Measurements from ENCODE around the gene LAMTOR2.

The LAMTOR2 gene

DNA sequence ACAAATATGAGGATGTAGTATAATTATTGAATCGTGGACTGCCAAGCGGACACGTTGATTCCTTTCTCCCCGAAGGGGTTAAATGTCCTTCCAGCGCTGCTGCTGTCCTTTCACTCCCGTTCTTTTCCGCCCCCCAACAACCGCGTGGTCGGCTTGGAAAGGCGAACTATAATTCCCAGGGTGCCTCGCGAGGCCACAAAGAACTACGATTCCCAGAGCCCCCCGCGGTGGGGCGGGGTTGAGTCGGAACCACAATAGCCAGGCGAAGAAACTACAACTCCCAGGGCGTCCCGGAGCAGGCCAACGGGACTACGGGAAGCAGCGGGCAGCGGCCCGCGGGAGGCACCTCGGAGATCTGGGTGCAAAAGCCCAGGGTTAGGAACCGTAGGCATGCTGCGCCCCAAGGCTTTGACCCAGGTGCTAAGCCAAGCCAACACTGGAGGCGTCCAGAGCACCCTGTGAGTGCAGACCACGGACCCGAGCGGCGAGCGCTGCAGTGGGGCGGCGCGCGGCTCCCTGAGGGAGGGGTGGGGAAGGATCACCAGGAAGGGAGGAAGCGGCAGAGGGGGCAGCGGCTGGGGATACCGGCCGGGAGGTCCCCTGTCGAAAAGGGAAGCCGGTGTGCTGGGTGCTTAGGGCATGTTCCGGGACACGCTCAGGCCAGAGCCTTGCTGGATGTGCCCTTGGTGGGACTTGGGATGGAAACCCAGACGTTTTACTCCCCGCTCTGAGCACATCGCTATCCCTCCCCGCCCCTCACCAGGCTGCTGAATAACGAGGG is at the start of gene LAMTOR2:
Gene LAMTOR2, plus strand, starts transcription at position 283 of the 781 bp plus-strand sequence. Its CDS starts 108 bp downstream, at position 391.
- in situ Hi-C loops (cut with MboI; ENCODE audit: low sequenced_read_pairs, unreplicated experiment), result no loop called here
- TF ChIP-seq, protein P1, sequence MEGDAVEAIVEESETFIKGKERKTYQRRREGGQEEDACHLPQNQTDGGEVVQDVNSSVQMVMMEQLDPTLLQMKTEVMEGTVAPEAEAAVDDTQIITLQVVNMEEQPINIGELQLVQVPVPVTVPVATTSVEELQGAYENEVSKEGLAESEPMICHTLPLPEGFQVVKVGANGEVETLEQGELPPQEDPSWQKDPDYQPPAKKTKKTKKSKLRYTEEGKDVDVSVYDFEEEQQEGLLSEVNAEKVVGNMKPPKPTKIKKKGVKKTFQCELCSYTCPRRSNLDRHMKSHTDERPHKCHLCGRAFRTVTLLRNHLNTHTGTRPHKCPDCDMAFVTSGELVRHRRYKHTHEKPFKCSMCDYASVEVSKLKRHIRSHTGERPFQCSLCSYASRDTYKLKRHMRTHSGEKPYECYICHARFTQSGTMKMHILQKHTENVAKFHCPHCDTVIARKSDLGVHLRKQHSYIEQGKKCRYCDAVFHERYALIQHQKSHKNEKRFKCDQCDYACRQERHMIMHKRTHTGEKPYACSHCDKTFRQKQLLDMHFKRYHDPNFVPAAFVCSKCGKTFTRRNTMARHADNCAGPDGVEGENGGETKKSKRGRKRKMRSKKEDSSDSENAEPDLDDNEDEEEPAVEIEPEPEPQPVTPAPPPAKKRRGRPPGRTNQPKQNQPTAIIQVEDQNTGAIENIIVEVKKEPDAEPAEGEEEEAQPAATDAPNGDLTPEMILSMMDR (IDR thresholded peaks at IDR 0.05; ENCODE audit: borderline replicate concordance, control extremely low read depth, extremely low read depth, insufficient read depth, missing control alignments), result no peak
- DNase-seq (ENCODE audit: low spot score), result peak; percentile 96

DNA sequence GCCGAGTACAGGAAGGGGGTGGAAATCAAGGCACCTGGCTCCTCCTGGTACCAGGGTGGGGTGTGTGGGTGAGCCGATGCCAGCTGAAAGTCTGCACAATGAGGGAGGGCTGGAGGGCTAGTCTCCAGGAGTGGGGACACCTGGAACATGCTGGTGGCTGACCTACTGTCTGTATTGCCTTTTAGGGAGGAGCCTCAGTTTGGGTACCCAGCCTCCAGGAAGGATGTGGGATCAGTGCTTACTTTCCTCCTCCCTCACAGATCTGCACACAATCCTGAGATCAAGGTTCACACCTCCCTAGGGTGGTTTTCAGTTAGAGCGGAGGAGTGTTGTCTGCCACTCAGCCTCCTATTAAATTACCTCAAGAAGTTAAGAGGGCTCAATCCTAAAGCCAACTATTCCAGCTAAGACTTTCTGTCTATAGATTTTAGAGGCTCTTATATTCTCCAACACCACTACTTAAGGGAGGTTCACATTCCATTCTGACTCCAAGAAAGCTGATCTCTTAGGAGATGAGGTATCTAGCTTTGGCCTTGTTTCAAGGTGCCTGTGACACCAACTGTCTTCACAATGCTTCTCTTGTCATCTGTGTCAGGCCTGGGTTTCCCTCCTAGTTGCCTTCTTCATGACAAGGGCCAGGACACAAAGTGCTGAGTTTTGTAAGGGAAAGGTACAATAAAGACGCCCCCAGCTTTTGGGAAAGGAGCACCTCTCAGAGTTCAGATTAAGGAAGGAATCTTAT is 49.6 kb upstream of the LAMTOR2 start:
- TF ChIP-seq, protein P1 (IDR thresholded peaks at IDR 0.05; ENCODE audit: borderline replicate concordance, control extremely low read depth, extremely low read depth, insufficient read depth, missing control alignments), result no peak
- DNase-seq (ENCODE audit: low spot score), result no peak
- in situ Hi-C loops (cut with MboI; ENCODE audit: low sequenced_read_pairs, unreplicated experiment), result no loop called here

DNA sequence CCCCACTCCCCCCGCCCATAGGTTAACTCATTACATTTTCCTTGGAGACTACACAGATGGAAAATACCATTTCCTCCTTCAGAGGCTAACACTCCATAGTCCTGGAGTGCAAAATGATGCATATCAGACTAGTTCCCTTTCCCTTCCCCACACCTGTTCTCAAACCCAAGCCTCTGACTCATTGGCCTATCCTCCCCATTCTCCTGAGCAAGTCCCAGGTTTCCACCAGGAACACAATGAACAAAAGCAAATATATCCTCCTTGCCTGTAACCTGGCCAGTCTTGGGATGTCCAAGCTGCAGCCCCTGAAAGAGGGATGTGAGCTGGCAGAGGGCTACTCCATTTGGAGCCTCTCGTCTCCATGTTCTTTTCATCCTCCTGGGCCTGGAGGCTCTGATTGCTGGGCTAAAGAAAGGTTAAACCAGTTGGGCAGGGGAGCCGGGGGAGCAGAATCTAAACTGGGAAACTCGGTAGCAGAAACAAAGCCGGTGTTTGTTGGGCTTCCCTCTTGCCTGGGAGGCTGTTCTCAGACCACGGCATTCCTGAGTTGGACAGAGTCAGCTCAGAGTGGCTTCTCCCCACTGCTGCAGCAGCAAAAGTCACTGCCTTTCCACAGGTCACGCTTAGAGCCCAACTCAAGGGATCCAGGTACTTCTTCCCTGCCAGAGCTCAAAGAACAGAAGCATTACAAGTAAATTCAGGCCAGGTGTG is 47.8 kb upstream of the LAMTOR2 start:
- in situ Hi-C loops (cut with MboI; ENCODE audit: low sequenced_read_pairs, unreplicated experiment), result no loop called here
- DNase-seq (ENCODE audit: low spot score), result no peak
- TF ChIP-seq, protein P1 (IDR thresholded peaks at IDR 0.05; ENCODE audit: borderline replicate concordance, control extremely low read depth, extremely low read depth, insufficient read depth, missing control alignments), result no peak

DNA sequence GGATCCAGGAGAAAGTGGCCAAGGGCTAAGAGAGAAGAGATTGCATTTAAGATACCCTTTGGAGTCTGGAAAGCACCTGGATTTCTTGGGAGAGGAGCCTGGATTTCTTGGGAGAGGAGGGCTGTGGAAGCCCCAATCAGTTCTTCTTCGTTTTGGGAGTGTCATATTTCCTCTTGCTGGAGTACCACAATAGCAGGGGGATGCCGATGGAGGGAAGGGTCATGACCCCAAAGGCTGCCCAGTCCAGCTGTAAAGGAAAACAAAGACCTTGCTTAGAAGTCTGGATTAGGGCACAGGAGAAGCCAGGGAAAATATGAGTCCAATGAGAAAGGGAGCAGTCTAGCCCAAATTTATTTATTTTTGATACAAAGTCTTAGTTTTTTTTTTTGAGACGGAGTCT is 45.2 kb upstream of the LAMTOR2 start:
- no peak for DNase-seq (ENCODE audit: low spot score)
- in situ Hi-C loops (cut with MboI; ENCODE audit: low sequenced_read_pairs, unreplicated experiment), result no loop called here
- TF ChIP-seq, protein P1 (IDR thresholded peaks at IDR 0.05; ENCODE audit: borderline replicate concordance, control extremely low read depth, extremely low read depth, insufficient read depth, missing control alignments), result no peak

DNA sequence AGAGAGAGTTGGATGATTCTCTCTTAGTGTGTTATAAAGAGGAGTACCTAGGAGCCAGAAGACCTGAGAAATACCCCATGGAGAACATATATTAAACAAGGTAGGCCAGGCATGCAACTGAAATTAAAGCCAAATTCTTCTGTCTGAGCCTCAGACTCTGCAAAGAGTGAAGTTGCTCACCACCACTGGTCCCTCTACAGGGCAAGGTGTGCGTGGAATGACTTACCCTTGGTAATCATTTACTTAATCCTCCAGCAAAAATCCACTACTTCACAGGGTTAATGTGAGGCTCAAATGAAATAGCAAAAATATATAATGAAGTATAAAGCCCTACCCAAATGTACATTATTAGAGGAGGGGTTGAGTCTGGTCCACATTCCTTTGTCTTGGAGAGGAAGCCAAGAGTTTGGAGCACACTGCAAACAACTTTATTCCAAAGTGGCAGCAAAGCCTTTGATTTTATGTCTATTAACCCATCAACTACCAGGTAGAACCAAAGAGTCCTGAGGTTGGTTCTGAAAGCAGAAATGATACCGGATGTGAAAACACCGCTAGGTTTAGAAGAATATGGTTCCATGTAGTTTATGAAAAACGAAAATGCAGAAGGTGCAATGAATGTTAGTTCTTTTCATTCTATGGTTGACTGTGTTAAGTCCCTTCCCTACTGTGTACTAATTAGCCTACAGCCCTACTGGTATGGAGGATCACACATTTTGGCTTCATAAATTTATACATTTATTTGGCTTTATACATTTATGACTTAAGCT is 42.3 kb upstream of the LAMTOR2 start:
- in situ Hi-C loops (cut with MboI; ENCODE audit: low sequenced_read_pairs, unreplicated experiment), result no loop called here
- TF ChIP-seq, protein P1 (IDR thresholded peaks at IDR 0.05; ENCODE audit: borderline replicate concordance, control extremely low read depth, extremely low read depth, insufficient read depth, missing control alignments), result no peak
- DNase-seq (ENCODE audit: low spot score), result peak; percentile 75

DNA sequence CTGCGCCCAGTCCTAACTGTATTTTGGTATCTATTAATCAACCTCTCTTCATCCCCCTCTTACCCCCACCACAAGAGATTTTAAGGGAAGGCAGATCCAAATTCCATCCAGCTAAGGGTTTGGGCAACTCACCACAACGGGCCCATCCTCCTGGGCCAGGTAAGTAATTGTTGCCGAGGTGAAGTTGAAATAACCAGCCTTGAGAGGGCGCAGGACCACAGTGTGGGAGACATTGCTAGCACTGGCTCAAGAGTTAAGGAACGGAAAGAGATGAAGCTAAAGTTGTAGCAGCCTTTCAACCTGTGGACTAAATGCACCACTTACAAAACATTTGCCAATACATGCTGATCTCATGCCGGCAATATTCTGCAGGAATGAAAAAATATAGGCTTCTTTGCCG is 39.8 kb upstream of the LAMTOR2 start:
- in situ Hi-C loops (cut with MboI; ENCODE audit: low sequenced_read_pairs, unreplicated experiment), result no loop called here
- no peak for DNase-seq (ENCODE audit: low spot score)
- TF ChIP-seq, protein P1 (IDR thresholded peaks at IDR 0.05; ENCODE audit: borderline replicate concordance, control extremely low read depth, extremely low read depth, insufficient read depth, missing control alignments), result no peak

Measured in GM13976 (cell line).